DMS153 treated with DMSO at 0.1 percent for 48 hours (cell line): ENCODE data around the gene PRTFDC1.

Experiments used
- DNase-seq: peaks from one replicate; lab custom pipeline; 2025; ENCODE audit not compliant: unreplicated experiment; lab: John Stamatoyannopoulos, UW

PRTFDC1 gene

DNA sequence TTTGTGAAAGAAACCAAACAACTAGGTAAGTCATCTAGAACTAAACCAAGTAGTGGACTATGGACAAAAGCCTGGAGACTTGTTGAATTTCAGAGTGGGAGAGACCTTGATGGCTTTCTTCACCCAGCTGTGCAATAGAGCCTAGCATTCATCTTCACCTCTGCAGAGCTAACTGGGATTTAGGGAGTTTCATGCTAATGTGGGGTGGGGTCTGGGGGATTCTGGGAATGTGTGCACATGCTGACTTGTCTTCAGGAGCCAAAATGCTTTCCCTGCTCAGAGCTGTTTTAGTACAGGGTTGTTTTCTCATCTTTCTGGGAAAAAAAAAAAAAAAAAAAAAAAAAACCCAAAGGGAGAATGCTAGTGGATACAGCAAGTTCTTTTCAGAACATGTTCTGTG lies 147.4 kb downstream of the PRTFDC1 start:
- no peak for DNase-seq

DNA sequence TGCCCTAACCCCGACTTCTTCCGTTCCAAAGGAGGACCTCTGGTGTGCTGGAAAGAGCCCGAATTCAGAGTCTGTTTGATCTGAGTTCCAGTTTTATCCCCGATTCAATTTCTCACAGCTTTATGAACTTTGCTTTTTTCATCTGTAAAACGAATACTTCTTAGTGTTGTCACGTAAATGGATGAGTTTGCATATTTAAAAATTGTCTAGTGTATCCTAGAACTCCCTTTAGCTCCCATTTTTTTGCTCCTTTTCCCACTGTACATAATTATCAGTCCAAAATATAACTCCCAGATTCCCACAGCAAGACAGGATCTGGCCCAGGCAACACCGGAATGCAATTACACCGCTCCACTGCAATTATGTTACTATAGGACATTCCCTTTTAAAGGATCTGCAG lies 148.0 kb downstream of the PRTFDC1 start:
- DNase-seq, result no peak

DNA sequence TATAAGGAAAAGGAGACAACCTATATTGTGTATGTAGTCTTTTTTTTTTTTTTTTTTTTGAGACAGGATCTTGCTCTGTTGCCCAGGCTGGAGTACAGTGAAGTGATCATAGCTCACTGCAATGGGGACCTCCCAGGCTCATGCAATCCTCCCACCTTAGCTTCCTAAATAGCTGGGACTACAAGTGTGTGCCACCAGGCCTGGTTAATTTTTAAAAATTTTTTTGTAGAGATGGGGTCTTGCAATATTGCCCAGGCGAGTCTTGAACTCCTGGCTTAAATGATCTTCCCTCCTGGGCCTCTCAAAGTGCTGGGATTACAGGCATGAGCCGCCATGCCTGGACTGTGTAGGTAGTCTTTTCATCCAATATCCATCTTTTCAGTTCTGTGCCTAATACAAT lies 150.0 kb downstream of the PRTFDC1 start:
- DNase-seq, result no peak

DNA sequence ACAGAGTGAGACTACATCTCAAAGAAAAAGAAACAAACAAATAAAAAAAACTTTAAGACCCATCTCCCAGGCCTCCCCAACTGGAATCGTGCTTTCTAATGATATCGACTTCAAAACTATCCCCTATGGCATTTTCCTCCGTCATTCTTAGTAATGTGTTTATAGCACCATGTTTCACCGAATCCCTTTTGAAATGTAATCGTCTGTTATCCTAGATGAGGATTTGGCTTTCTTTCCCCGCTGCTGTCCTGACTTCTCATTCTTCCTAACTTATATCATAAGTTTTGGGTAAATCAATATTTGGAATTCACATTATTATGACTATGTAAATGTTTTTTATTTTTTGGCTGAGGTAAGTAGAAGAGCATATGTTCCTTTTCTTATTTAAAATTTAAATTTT lies 151.5 kb downstream of the PRTFDC1 start:
- DNase-seq, result no peak
